ENCODE measurements around the gene GLCE. TPM values are rescaled to one million over a fixed set of nuclear protein-coding genes. Genes with fewer than 3 reads are reported as not detected.

GLCE gene
- total and polyA plus RNA-seq, 2 donors, result 7.3 to 12.8 TPM

GRCh38 chr15:69143756-69144436 is 16.5 kb upstream of the GLCE start:
- H3K4me3 ChIP-seq (ENCODE audit: low read length in 2 of 2), result no peak overlapping the region
- no peaks in the 10 kb centered on the region for H3K36me3 ChIP-seq (ENCODE audit: control insufficient read depth in 2 of 2, insufficient read depth in 2 of 2, low read length in 1 of 2)
- H3K27me3 ChIP-seq (ENCODE audit: control insufficient read depth in 2 of 2, insufficient read depth in 1 of 2, low read length in 1 of 2), result peaks cover 0 to 13% of the 10 kb centered on the region in 2 donors
- no peak for DNase-seq (ENCODE audit: low read depth in 6 of 9, low spot score in 9 of 9)
- H3K4me1 ChIP-seq (ENCODE audit: control insufficient read depth in 2 of 2, insufficient read depth in 2 of 2, low read length in 2 of 2), result no peaks in the 10 kb centered on the region
- no peaks in the 10 kb centered on the region for H3K9me3 ChIP-seq (ENCODE audit: control insufficient read depth in 2 of 2, insufficient read depth in 1 of 2, low read length in 1 of 2)
- H3K27ac ChIP-seq (ENCODE audit: low read depth in 1 of 2, low read length in 1 of 2), result no peak overlapping the region
- 89% methylated on average over 4 of the region's 4 CpGs for WGBS

DNA sequence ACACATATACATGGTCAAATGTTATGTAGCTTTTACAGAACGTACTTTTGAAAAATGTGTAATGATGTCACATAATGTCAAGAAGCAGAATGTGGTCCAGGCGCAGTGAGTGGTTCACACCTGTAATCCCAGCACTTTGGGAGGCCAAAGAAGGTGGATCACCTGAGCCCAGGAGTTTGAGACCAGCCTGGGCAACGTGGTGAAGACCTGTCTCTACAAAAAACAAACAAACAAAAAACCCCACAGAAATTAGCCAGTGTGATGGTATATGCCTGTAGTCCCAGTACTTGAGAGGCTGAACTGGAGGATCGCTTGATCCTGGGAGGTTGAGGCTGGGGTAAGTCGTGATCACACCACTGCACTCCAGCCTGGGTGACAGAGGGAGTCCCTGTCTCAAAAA is 15.9 kb upstream of the GLCE start:
- Histone ChIP-seq H3K36me3 (ENCODE audit: control insufficient read depth in 2 of 2, insufficient read depth in 2 of 2, low read length in 1 of 2) (no peaks in the 10 kb centered on the region), H3K4me1 (ENCODE audit: control insufficient read depth in 2 of 2, insufficient read depth in 2 of 2, low read length in 2 of 2) (no peaks in the 10 kb centered on the region), H3K9me3 (ENCODE audit: control insufficient read depth in 2 of 2, insufficient read depth in 1 of 2, low read length in 1 of 2) (no peaks in the 10 kb centered on the region), H3K4me3 (ENCODE audit: low read length in 2 of 2) (no peak overlapping the region), H3K27ac (ENCODE audit: low read depth in 1 of 2, low read length in 1 of 2) (no peak overlapping the region), H3K27me3 (ENCODE audit: control insufficient read depth in 2 of 2, insufficient read depth in 1 of 2, low read length in 1 of 2) (peaks cover 0 to 8% of the 10 kb centered on the region in 2 donors)
- WGBS, result 92% methylated on average over 5 of the region's 5 CpGs
- DNase-seq (ENCODE audit: low read depth in 6 of 9, low spot score in 9 of 9), result no peak

DNA sequence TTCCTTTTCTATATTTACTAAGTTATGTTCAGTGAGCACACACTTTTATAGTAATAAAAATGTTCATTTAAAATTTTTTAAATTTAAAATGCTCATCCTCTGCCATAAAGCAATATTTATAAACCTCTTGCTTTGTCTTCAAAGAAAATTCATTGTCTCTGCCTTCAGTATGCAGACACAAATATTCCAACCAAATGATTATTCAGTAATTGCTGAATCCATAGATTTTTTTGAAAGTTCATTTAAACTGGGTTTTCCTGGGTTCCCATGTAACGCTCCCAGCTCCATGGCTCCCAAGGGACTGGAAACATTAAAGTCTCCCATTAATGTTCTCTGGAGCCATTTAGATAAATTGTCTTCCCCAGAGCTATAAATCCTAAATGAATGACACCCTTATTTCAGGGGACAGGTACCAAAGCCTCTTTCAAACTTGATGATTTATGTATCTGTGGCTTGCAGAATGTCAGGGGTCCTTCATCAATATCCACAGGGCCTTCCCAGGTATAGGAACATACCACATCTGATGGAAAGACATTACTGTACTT is 15.2 kb upstream of the GLCE start:
- Histone ChIP-seq H3K9me3 (ENCODE audit: control insufficient read depth in 2 of 2, insufficient read depth in 1 of 2, low read length in 1 of 2) (no peaks in the 10 kb centered on the region), H3K4me3 (ENCODE audit: low read length in 2 of 2) (no peak overlapping the region), H3K27me3 (ENCODE audit: control insufficient read depth in 2 of 2, insufficient read depth in 1 of 2, low read length in 1 of 2) (peaks cover 0 to 12% of the 10 kb centered on the region in 2 donors), H3K36me3 (ENCODE audit: control insufficient read depth in 2 of 2, insufficient read depth in 2 of 2, low read length in 1 of 2) (no peaks in the 10 kb centered on the region), H3K4me1 (ENCODE audit: control insufficient read depth in 2 of 2, insufficient read depth in 2 of 2, low read length in 2 of 2) (no peaks in the 10 kb centered on the region), H3K27ac (ENCODE audit: low read depth in 1 of 2, low read length in 1 of 2) (no peak overlapping the region)
- 99% methylated on average over 1 of the region's 1 CpG for WGBS
- DNase-seq (ENCODE audit: low read depth in 6 of 9, low spot score in 9 of 9), result no peak

GRCh38 chr15:69145694-69146492 is 14.5 kb upstream of the GLCE start:
- H3K4me1 ChIP-seq (ENCODE audit: control insufficient read depth in 2 of 2, insufficient read depth in 2 of 2, low read length in 2 of 2), result no peaks in the 10 kb centered on the region
- WGBS, result 82% methylated on average over 7 of the region's 7 CpGs
- no peak overlapping the region for H3K4me3 ChIP-seq (ENCODE audit: low read length in 2 of 2)
- no peaks in the 10 kb centered on the region for H3K9me3 ChIP-seq (ENCODE audit: control insufficient read depth in 2 of 2, insufficient read depth in 1 of 2, low read length in 1 of 2)
- no peak for DNase-seq (ENCODE audit: low read depth in 6 of 9, low spot score in 9 of 9)
- peaks cover 0 to 12% of the 10 kb centered on the region in 2 donors for H3K27me3 ChIP-seq (ENCODE audit: control insufficient read depth in 2 of 2, insufficient read depth in 1 of 2, low read length in 1 of 2)
- H3K36me3 ChIP-seq (ENCODE audit: control insufficient read depth in 2 of 2, insufficient read depth in 2 of 2, low read length in 1 of 2), result no peaks in the 10 kb centered on the region
- H3K27ac ChIP-seq (ENCODE audit: low read depth in 1 of 2, low read length in 1 of 2), result no peak overlapping the region

GRCh38 chr15:69146724-69147435 is 13.6 kb upstream of the GLCE start:
- 97% methylated on average over 9 of the region's 9 CpGs for WGBS
- no peaks in the 10 kb centered on the region for H3K36me3 ChIP-seq (ENCODE audit: control insufficient read depth in 2 of 2, insufficient read depth in 2 of 2, low read length in 1 of 2)
- H3K27ac ChIP-seq (ENCODE audit: low read depth in 1 of 2, low read length in 1 of 2), result no peak overlapping the region
- H3K4me1 ChIP-seq (ENCODE audit: control insufficient read depth in 2 of 2, insufficient read depth in 2 of 2, low read length in 2 of 2), result no peaks in the 10 kb centered on the region
- no peak for DNase-seq (ENCODE audit: low read depth in 6 of 9, low spot score in 9 of 9)
- no peaks in the 10 kb centered on the region for H3K9me3 ChIP-seq (ENCODE audit: control insufficient read depth in 2 of 2, insufficient read depth in 1 of 2, low read length in 1 of 2)
- no peak overlapping the region for H3K4me3 ChIP-seq (ENCODE audit: low read length in 2 of 2)
- peaks cover 0 to 12% of the 10 kb centered on the region in 2 donors for H3K27me3 ChIP-seq (ENCODE audit: control insufficient read depth in 2 of 2, insufficient read depth in 1 of 2, low read length in 1 of 2)

DNA sequence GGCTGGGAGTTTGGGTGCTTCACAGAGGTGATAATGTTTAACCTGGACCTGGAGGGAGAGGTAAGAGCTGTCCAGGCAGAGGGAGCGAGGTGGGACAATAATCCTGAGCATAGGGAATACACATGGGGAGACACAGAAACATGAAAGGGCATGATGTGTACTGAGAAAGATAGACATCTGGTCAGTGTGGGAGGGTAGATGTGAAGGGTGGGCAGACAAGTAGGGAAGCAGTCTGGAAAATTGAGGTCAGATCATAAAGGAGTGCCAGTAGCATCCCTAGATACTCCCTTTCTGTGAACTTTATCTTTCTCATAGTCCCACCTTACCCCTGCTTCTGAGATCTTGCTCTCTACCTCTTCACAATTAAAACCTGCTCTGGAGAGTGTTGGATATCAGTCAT is 12.0 kb upstream of the GLCE start:
- Histone ChIP-seq H3K36me3 (ENCODE audit: control insufficient read depth in 2 of 2, insufficient read depth in 2 of 2, low read length in 1 of 2) (no peaks in the 10 kb centered on the region), H3K27ac (ENCODE audit: low read depth in 1 of 2, low read length in 1 of 2) (no peak overlapping the region), H3K4me1 (ENCODE audit: control insufficient read depth in 2 of 2, insufficient read depth in 2 of 2, low read length in 2 of 2) (no peaks in the 10 kb centered on the region), H3K27me3 (ENCODE audit: control insufficient read depth in 2 of 2, insufficient read depth in 1 of 2, low read length in 1 of 2) (peaks cover 0 to 10% of the 10 kb centered on the region in 2 donors), H3K4me3 (ENCODE audit: low read length in 2 of 2) (no peak overlapping the region), H3K9me3 (ENCODE audit: control insufficient read depth in 2 of 2, insufficient read depth in 1 of 2, low read length in 1 of 2) (no peaks in the 10 kb centered on the region)
- no peak for DNase-seq (ENCODE audit: low read depth in 6 of 9, low spot score in 9 of 9)
- 79% methylated on average over 1 of the region's 1 CpG for WGBS

DNA sequence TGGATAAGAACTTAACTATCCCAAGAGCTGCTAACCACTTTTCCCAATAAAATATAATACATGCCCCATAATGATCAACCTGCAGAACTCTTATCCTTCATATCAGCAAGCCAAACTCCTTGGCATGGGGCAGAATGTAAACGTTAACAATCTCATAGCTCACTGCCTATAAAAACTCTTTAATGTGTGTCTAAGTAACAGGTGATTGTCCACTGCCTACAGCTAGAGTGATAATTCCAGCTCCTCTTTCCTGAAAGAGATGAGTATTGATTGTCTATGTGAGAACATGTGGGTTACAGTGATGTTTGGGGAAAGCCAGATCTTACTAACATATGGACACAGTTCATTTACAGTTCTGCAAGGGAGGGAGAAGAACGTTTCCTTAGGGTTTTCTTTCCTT is 11.3 kb upstream of the GLCE start:
- peaks cover 0 to 10% of the 10 kb centered on the region in 2 donors for H3K27me3 ChIP-seq (ENCODE audit: control insufficient read depth in 2 of 2, insufficient read depth in 1 of 2, low read length in 1 of 2)
- H3K4me3 ChIP-seq (ENCODE audit: low read length in 2 of 2), result no peak overlapping the region
- 87% methylated on average over 2 of the region's 2 CpGs for WGBS

GRCh38 chr15:69149803-69150202 is 10.6 kb upstream of the GLCE start:
- Histone ChIP-seq H3K27ac (ENCODE audit: low read depth in 1 of 2, low read length in 1 of 2) (no peak overlapping the region), H3K4me3 (ENCODE audit: low read length in 2 of 2) (no peak overlapping the region), H3K9me3 (ENCODE audit: control insufficient read depth in 2 of 2, insufficient read depth in 1 of 2, low read length in 1 of 2) (no peaks in the 10 kb centered on the region), H3K27me3 (ENCODE audit: control insufficient read depth in 2 of 2, insufficient read depth in 1 of 2, low read length in 1 of 2) (peaks cover 0 to 10% of the 10 kb centered on the region in 2 donors), H3K4me1 (ENCODE audit: control insufficient read depth in 2 of 2, insufficient read depth in 2 of 2, low read length in 2 of 2) (no peaks in the 10 kb centered on the region), H3K36me3 (ENCODE audit: control insufficient read depth in 2 of 2, insufficient read depth in 2 of 2, low read length in 1 of 2) (no peaks in the 10 kb centered on the region)
- 61% methylated on average over 2 of the region's 2 CpGs for WGBS
- no peak for DNase-seq (ENCODE audit: low read depth in 6 of 9, low spot score in 9 of 9)

More for the DNA sequence above, 11.3 kb upstream of the GLCE start:
- H3K9me3 ChIP-seq (ENCODE audit: control insufficient read depth in 2 of 2, insufficient read depth in 1 of 2, low read length in 1 of 2), result no peaks in the 10 kb centered on the region
- H3K27ac ChIP-seq (ENCODE audit: low read depth in 1 of 2, low read length in 1 of 2), result no peak overlapping the region
- DNase-seq (ENCODE audit: low read depth in 6 of 9, low spot score in 9 of 9), result no peak
- no peaks in the 10 kb centered on the region for H3K36me3 ChIP-seq (ENCODE audit: control insufficient read depth in 2 of 2, insufficient read depth in 2 of 2, low read length in 1 of 2)
- H3K4me1 ChIP-seq (ENCODE audit: control insufficient read depth in 2 of 2, insufficient read depth in 2 of 2, low read length in 2 of 2), result no peaks in the 10 kb centered on the region

DNA sequence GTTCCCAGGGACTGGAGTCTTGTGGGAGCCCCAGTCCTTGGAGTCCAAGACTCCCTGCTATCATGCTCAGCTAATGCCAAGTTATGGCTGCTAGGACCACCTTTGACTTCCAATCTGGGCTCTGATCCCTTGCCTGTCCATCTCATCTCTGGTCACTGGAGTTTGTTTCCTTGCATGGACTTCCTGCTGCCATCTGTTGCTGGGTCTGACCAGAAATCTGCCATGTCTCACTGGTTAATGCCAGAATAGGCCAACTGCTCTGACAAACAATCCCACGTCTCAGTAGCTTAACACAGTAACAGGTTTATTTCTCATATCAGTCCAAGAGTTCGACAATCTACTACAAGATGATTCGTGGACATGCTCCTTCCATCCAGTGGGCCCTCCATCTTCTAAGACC is 10.1 kb upstream of the GLCE start:
- DNase-seq (ENCODE audit: low read depth in 6 of 9, low spot score in 9 of 9), result no peak
- 97% methylated on average over 3 of the region's 3 CpGs for WGBS
- Histone ChIP-seq H3K9me3 (ENCODE audit: control insufficient read depth in 2 of 2, insufficient read depth in 1 of 2, low read length in 1 of 2) (no peaks in the 10 kb centered on the region), H3K4me1 (ENCODE audit: control insufficient read depth in 2 of 2, insufficient read depth in 2 of 2, low read length in 2 of 2) (no peaks in the 10 kb centered on the region), H3K27ac (ENCODE audit: low read depth in 1 of 2, low read length in 1 of 2) (no peak overlapping the region), H3K4me3 (ENCODE audit: low read length in 2 of 2) (no peak overlapping the region), H3K27me3 (ENCODE audit: control insufficient read depth in 2 of 2, insufficient read depth in 1 of 2, low read length in 1 of 2) (peaks cover 0 to 10% of the 10 kb centered on the region in 2 donors), H3K36me3 (ENCODE audit: control insufficient read depth in 2 of 2, insufficient read depth in 2 of 2, low read length in 1 of 2) (no peaks in the 10 kb centered on the region)
